Memory B cell (primary cell): Measurements from ENCODE around the gene FFAR3.

Experiments used
- ATAC-seq: fragments of 150-1000 bp; cut with Tn5 transposase; 2 replicates; pipeline ENCODE4 v1.10.0; 2021; ENCODE audit warnings: low read depth, mild to moderate bottlenecking, moderate library complexity
- DNase-seq, 2 donors: peaks; one replicate each; pipeline ENCODE4 v3.0.0; 2022; ENCODE audit warnings: low spot score in 2 of 2
- H3K27ac Mint-ChIP-seq: one replicate; pipeline ENCODE4 v1.8.0; 2022; ENCODE audit warnings: mild to moderate bottlenecking, moderate library complexity, mixed read lengths
- H3K27me3 Mint-ChIP-seq: one replicate; pipeline ENCODE4 v1.8.0; 2022; ENCODE audit warnings: mixed read lengths
- H3K36me3 Mint-ChIP-seq: one replicate; pipeline ENCODE4 v1.8.0; 2022; ENCODE audit warnings: mild to moderate bottlenecking, mixed read lengths
- H3K4me1 Mint-ChIP-seq: one replicate; pipeline ENCODE4 v1.8.0; 2022; ENCODE audit warnings: mixed read lengths
- H3K4me3 Mint-ChIP-seq: one replicate; pipeline ENCODE4 v1.8.0; 2022; ENCODE audit warnings: mild to moderate bottlenecking, moderate library complexity, mixed read lengths
- H3K9me3 Mint-ChIP-seq: one replicate; pipeline ENCODE4 v1.8.0; 2022; ENCODE audit warnings: mixed read lengths

FFAR3 gene

DNA sequence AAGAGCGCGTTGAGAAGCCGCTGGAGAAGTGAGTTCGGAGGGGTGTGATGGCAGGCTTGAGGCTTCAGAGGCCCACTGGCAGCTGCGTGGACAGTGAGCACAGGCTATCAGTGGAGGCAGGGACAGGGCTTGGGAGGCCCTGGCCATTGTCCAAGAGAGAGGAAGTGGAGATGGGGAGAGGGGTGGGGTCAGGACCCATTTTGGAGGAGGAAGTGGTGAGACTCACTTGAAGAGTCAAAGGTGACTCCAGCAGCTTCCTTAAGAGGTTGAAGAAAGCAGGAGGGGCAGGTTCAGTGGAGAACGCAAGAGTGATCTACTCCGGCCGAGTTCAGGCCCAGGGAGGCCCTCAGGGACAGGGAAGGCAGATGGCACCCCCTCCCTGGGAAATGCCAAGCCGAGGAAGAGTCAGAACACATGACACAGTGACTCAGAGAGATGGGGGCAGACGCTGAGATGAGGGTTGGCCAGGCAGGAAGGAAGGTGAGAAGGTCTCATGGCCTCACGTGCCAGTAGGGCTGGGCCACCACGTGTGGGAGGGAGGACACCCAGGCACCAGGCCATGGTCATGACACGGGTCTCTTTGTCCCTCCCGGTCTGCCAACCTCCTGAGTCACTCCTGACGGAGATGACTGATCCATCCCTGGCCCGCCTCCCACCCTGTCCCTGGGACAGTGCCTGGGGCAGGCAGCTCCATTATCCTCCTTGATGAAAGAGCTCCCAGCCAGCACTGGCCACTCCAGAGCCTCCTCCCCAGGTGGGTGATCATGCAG, 39.4 kb upstream of the FFAR3 start:
- peak overlapping the region; percentile 69 for H3K4me3 Mint-ChIP-seq
- no peaks in the 10 kb centered on the region for H3K9me3 Mint-ChIP-seq
- DNase-seq (no peak), ATAC-seq (peak; percentile 8)
- peak overlapping the region; percentile 83 for H3K27ac Mint-ChIP-seq
- H3K4me1 Mint-ChIP-seq: peaks cover 56% of the 10 kb centered on the region
- H3K36me3 Mint-ChIP-seq: peaks cover 2% of the 10 kb centered on the region
- no peaks in the 10 kb centered on the region for H3K27me3 Mint-ChIP-seq

DNA sequence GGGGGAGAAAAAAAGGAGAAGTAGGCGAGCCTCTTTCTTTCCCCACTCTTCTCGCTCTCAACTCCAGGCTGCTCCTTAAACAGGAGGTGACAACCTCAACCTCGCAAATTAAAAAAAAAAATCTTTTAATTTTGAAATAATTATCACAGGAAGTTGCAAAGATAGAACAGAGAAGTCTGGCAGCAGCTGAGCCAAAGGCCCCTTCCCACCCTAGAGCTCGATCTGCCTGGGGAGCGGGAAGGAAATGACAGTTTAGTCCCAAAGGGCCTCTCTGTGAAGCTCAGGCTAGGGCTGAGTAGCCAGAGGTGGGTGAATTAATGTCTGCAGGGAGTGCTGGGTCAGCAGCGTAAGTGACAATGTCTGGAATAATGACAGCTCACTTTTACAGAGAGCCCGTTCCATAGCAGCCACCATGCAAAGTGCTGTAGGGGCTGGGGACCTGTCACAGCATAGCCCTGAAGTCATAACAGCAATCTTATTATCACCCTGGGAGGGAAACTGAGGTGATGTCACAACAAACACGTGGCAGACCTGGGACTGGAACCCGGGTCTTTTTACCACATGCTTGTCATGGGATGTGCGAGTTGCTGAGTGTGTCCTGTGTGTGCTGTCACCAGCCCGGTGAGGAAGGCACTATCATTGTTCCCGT, 38.1 kb upstream of the FFAR3 start:
- peak in 1 of 2 donors; percentile 36 for DNase-seq
- no peaks in the 10 kb centered on the region for H3K9me3 Mint-ChIP-seq
- peaks cover 2% of the 10 kb centered on the region for H3K36me3 Mint-ChIP-seq
- peak overlapping the region; percentile 61 for H3K4me3 Mint-ChIP-seq
- peaks cover 65% of the 10 kb centered on the region for H3K4me1 Mint-ChIP-seq
- peak overlapping the region; percentile 81 for H3K27ac Mint-ChIP-seq
- H3K27me3 Mint-ChIP-seq: no peaks in the 10 kb centered on the region
- peak; percentile 16 for ATAC-seq

DNA sequence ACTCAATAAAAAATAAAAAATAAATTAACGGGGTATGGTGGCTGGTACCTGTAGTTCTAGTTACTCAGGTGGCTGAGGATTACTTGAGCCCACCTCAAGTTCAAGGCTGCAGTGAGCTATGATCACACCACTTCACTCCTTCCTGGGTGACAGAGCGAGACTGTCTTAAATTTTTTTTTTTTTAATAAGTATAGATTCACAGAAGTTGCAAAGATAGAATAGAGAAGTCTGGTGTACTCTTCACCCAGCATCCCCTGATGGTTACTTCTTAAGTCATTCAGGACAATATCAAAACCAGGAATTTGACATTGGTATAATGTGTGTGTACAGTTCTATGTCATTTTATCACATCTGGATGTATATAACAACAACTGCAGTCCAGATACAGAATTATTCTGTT, 37.0 kb upstream of the FFAR3 start:
- no peaks in the 10 kb centered on the region for H3K9me3 Mint-ChIP-seq
- peaks cover 2% of the 10 kb centered on the region for H3K36me3 Mint-ChIP-seq
- no peak for DNase-seq
- H3K27me3 Mint-ChIP-seq: no peaks in the 10 kb centered on the region
- peaks cover 67% of the 10 kb centered on the region for H3K4me1 Mint-ChIP-seq
- no peak overlapping the region for H3K4me3 Mint-ChIP-seq
- peak; percentile 12 for ATAC-seq
- H3K27ac Mint-ChIP-seq: peak overlapping the region; percentile 93

DNA sequence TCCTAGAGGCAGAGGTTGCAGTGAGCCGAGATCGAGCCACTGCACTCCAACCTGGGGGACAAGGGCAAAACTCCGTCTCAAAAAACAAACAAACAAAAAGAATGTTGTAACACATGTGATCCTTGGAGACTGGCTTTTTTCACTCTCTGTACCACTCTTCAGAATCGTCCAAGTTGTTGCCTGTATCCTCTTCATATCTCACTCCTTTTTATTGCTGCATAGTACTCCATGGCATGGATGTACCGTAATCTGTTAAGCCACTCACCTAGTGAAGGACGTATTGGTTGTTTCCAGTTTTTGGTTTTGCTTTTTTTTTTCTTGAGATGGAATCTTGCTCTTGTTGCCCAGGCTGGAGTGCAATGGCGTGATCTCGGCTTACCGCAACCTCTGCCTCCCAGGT, 36.2 kb upstream of the FFAR3 start:
- peaks cover 64% of the 10 kb centered on the region for H3K4me1 Mint-ChIP-seq
- H3K36me3 Mint-ChIP-seq: peaks cover 2% of the 10 kb centered on the region
- no peak overlapping the region for H3K4me3 Mint-ChIP-seq
- DNase-seq (no peak), ATAC-seq (no peak)
- H3K27me3 Mint-ChIP-seq: no peaks in the 10 kb centered on the region
- peak overlapping the region; percentile 93 for H3K27ac Mint-ChIP-seq
- no peaks in the 10 kb centered on the region for H3K9me3 Mint-ChIP-seq

DNA sequence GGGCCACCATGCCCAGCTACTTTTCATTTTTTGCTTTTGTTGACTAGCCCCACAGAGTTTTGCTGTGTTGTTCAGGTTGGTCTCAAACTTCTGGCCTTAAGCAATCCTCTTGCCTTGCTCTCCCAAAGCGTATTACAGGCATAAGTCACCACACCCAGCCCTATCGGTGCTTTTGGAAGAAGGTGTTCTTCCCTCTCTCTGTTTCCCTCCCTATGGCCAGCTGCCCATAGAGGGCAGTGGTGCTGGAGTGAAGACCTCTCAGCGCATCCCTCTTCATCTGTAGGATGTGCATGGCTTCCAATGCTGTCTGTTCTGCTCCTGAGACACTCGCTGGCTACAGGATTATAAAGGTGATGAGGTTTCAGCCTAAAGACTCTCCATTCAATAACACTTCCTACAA, 30.6 kb upstream of the FFAR3 start:
- H3K9me3 Mint-ChIP-seq: no peaks in the 10 kb centered on the region
- DNase-seq (no peak), ATAC-seq (no peak)
- no peak overlapping the region for H3K4me3 Mint-ChIP-seq
- H3K27me3 Mint-ChIP-seq: no peaks in the 10 kb centered on the region
- no peak overlapping the region for H3K27ac Mint-ChIP-seq
- H3K36me3 Mint-ChIP-seq: peaks cover 12% of the 10 kb centered on the region
- peaks cover 48% of the 10 kb centered on the region for H3K4me1 Mint-ChIP-seq

DNA sequence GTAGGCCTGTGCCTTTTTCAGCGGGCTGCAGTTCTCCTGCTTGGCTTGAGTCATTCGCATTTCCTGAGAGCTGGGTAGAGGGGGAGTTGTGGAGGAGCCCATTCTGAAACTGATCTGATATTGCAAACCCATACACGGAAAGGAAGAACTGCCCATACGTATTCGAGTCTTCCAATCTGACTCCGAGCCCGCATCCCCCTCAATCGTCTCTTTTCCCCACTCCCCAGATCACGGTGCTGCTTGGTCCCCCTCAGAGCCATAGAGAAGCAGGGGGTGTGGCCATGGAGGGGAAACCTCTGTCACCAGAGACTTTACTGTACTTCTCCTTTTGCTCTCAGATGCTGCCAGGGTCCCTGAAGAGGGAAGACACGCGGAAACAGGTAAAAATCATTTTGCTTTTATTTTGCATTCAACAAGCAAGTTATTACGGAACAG, 29.4 kb upstream of the FFAR3 start, which contains the start of gene CD22:
Gene CD22 (plus strand): TSS at position 337 of the 435 bp plus-strand sequence. CDS start 2,854 bp downstream, outside the sequence.
- Mint-ChIP-seq H3K27ac (peak within 1 kb of the TSS; percentile 91), H3K4me3 (peak within 1 kb of the TSS; percentile 99), H3K4me1 (peaks cover 53% of the 10 kb centered on the region), H3K9me3 (no peaks in the 10 kb centered on the region), H3K27me3 (no peaks in the 10 kb centered on the region), H3K36me3 (peaks cover 20% of the 10 kb centered on the region)
- peak; percentile 68 to 78 for DNase-seq
- ATAC-seq: peak; percentile 64

DNA sequence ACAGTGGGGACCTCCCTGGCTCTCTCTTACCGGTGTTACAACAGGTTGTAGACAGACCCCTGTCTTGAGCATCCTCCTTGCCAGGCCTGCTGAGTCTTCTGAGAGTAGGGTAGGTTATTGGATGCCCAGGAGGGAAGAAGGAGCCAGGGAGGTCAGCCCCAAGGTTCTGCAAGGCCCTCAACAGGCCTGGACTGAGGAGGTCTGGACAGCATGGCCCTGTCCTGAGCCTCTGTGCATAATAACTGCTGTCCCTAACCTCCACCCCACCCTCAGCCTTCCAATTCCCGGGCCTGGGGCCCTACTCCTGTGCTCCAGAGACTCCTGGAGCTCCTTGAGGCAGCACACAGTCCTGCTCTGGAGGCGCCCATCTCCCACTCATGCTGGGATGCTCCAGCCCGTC, 28.9 kb upstream of the FFAR3 start:
- Mint-ChIP-seq H3K4me3 (peak overlapping the region; percentile 99), H3K36me3 (peaks cover 23% of the 10 kb centered on the region), H3K27me3 (no peaks in the 10 kb centered on the region), H3K27ac (peak overlapping the region; percentile 91), H3K4me1 (peaks cover 53% of the 10 kb centered on the region), H3K9me3 (no peaks in the 10 kb centered on the region)
- DNase-seq (no peak), ATAC-seq (peak; percentile 6)

DNA sequence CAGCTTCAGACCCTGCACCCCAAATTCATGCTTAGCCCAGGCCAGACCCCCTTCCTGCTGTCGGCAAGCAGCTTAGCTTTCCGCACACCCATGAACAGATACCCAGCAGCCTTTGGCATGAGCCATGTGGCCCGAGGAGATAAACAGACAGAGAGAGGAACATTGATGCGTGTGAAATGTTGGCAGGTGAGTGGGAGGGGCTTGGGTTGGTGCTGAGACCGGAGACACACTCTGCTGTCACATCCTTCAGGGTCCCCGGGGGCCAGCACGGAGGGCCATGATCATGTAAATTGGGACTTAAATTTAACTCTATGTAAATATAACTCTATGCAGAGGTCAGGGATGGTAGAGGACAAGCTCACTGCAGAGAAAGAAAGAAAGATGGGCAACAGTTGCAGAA, 27.8 kb upstream of the FFAR3 start:
- H3K27ac Mint-ChIP-seq: peak overlapping the region; percentile 91
- ATAC-seq (peak; percentile 87), DNase-seq (peak; percentile 74 to 89)
- peaks cover 26% of the 10 kb centered on the region for H3K36me3 Mint-ChIP-seq
- H3K27me3 Mint-ChIP-seq: no peaks in the 10 kb centered on the region
- H3K4me1 Mint-ChIP-seq: peaks cover 51% of the 10 kb centered on the region
- peak overlapping the region; percentile 99 for H3K4me3 Mint-ChIP-seq
- H3K9me3 Mint-ChIP-seq: no peaks in the 10 kb centered on the region

DNA sequence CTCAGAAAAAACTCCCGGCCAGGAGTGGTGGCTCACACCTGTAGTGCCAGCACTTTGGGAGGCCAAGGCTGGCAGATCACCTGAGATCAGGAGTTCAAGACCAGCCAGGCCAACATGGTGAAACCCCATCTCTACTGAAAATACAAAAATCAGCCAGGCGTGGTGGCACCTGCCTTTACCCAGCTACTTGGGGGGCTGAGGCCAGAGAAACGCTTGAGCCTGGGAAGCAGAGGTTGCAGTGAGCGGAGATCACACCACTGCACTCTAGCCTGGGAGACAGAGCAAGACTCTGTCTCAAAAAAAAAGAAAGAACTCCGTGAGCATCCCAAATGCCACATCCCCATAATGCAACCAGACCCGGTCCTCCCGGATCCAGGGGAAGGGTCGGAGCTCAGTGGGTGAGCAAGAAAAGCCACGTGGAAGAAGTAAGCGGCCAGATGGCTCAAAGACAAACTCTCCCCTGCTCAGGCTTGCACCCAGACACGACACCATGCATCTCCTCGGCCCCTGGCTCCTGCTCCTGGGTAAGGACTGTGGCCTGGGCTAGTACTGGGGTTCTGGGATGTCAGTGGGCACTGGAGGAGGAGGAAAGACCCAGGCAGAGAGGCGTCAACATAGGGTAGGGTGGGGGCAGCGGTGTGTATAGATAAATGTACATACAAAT, 26.6 kb upstream of the FFAR3 start:
- no peak for ATAC-seq
- peaks cover 54% of the 10 kb centered on the region for H3K4me1 Mint-ChIP-seq
- peak overlapping the region; percentile 99 for H3K4me3 Mint-ChIP-seq
- H3K9me3 Mint-ChIP-seq: no peaks in the 10 kb centered on the region
- H3K27me3 Mint-ChIP-seq: no peaks in the 10 kb centered on the region
- DNase-seq: no peak
- peaks cover 31% of the 10 kb centered on the region for H3K36me3 Mint-ChIP-seq
- H3K27ac Mint-ChIP-seq: peak overlapping the region; percentile 91

DNA sequence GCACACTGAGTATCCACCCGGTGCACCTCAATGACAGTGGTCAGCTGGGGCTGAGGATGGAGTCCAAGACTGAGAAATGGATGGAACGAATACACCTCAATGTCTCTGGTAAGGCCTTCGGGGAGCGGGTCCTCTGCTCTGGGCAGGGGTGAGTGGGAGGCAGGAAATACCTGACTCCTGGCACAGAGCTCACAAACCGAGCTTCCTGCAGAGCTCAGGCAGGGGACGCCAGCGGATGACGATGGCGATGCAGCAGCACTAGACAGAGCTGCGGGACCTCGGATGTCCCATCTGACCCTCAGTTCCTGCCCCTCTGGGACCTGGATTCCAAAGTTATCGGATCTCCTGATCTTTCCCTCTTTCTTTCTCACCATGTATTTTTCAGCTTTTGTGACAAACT, 25.4 kb upstream of the FFAR3 start:
- H3K27ac Mint-ChIP-seq: peak overlapping the region; percentile 91
- no peak for DNase-seq

DNA sequence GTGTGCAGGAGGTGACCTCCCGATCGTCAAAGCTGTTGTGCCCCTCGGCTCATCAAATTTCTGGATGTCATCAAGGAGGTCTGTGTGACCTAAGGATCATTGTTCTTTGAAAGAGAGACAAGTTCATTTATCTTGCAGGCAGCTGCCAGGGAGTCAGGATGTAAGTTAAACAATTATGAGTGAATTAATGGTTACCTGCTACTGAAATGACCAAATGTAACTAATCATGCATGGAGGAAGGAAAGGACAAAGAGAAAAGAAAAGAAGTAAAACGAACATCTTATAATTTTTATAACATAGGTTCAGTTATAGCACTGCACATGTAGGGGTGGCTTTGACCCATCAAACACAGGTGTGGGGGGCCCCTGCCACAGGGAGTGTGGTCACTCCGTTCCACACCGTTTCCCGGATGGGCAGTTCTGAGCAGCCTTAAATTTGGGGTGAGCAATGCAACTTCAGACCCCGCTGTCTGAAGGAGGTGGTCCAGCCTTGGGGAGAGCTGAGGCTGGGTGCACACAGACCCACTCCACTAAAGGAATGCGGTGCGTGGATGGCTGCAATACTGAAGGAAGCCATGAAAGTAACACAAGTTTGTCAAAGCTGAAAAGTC, 24.0 kb upstream of the FFAR3 start:
- Mint-ChIP-seq H3K27ac (peak overlapping the region; percentile 91), H3K9me3 (no peaks in the 10 kb centered on the region)
- no peak for DNase-seq

More for the DNA sequence above, 25.4 kb upstream of the FFAR3 start:
- H3K9me3 Mint-ChIP-seq: no peaks in the 10 kb centered on the region
- ATAC-seq: no peak
- H3K4me1 Mint-ChIP-seq: peaks cover 61% of the 10 kb centered on the region
- peaks cover 40% of the 10 kb centered on the region for H3K36me3 Mint-ChIP-seq
- no peaks in the 10 kb centered on the region for H3K27me3 Mint-ChIP-seq
- H3K4me3 Mint-ChIP-seq: peak overlapping the region; percentile 99

DNA sequence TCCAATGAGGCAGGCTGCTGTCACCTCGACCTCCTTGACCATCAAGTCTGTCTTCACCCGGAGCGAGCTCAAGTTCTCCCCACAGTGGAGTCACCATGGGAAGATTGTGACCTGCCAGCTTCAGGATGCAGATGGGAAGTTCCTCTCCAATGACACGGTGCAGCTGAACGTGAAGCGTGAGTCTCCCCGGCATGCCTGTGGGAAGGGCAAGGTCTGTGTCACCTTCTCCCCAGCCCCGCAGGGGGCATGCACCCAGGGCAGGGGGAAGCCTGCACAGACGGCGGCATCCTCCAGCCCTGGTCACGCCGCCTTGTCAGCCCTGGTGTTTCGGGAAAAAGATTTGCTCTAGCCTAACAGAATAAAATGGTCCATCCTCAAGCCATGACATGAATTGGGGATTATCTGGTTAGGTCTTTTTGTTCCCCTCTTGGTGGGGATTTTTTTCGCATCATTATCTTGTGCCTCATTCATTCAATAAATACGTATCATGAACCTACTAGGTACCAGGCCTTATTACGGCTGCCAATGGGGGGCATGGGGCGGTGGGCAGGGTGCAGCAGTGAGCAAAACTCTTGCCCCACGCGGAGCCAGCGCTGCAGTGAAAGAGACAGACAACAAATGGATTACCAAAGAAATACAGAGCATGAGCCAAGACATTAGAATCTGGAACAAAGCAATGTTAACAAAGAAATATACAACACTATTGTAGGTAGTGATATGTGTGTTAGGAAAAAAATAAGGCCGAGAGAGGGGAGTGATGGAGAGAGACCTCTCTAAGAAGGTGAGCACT, 21.9 kb upstream of the FFAR3 start:
- ATAC-seq (no peak), DNase-seq (no peak)
- no peaks in the 10 kb centered on the region for H3K9me3 Mint-ChIP-seq
- H3K36me3 Mint-ChIP-seq: peaks cover 41% of the 10 kb centered on the region
- H3K27ac Mint-ChIP-seq: peak overlapping the region; percentile 88
- no peaks in the 10 kb centered on the region for H3K27me3 Mint-ChIP-seq
- H3K4me1 Mint-ChIP-seq: peaks cover 50% of the 10 kb centered on the region
- peak overlapping the region; percentile 82 for H3K4me3 Mint-ChIP-seq

More for the DNA sequence above, 24.0 kb upstream of the FFAR3 start:
- Mint-ChIP-seq H3K27me3 (no peaks in the 10 kb centered on the region), H3K4me1 (peaks cover 57% of the 10 kb centered on the region), H3K4me3 (peak overlapping the region; percentile 99), H3K36me3 (peaks cover 40% of the 10 kb centered on the region)
- ATAC-seq: no peak
